Measurements from ENCODE around the gene ALDH18A1. TPM values are rescaled to one million over a fixed set of nuclear protein-coding genes. Genes with fewer than 3 reads are reported as not detected.
A peak's percentile ranks its signal among the peaks of the same experiment; 100 is the strongest.
"Not testable (repeated sequence)": the region's sequence is repeated elsewhere in the genome, so short reads cannot be mapped to it uniquely, and the experiment has no call there.

ALDH18A1 gene
- total RNA-seq, 1 experiment from 2014 or later, result 166 TPM

DNA sequence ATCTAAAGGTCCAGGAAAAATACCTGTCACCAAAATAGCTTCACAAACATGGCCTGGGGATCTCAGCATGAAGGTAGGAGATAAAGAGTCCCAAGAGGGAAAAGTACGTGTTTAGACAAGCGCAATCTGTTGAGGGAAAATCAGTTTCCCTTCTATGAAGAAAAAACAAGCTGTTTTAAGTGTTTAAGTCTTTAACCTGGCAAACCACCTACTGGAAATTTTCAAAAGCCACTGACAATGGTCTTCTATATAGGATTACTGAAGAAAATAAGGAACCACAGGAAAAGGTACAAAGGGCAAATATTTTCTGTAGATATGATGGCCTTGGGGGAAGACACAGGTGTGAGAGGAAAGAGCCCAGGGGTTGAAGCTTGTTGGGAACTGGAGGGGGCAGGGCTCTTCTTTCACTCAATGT, 21.2 kb downstream of the ALDH18A1 start:
- TF ChIP-seq, protein P1, sequence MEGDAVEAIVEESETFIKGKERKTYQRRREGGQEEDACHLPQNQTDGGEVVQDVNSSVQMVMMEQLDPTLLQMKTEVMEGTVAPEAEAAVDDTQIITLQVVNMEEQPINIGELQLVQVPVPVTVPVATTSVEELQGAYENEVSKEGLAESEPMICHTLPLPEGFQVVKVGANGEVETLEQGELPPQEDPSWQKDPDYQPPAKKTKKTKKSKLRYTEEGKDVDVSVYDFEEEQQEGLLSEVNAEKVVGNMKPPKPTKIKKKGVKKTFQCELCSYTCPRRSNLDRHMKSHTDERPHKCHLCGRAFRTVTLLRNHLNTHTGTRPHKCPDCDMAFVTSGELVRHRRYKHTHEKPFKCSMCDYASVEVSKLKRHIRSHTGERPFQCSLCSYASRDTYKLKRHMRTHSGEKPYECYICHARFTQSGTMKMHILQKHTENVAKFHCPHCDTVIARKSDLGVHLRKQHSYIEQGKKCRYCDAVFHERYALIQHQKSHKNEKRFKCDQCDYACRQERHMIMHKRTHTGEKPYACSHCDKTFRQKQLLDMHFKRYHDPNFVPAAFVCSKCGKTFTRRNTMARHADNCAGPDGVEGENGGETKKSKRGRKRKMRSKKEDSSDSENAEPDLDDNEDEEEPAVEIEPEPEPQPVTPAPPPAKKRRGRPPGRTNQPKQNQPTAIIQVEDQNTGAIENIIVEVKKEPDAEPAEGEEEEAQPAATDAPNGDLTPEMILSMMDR (IDR thresholded peaks at IDR 0.05; ENCODE audit: insufficient read depth in 1 of 2, low read depth in 1 of 2, low read length in 1 of 2, severe bottlenecking in 1 of 2, unreplicated experiment in 1 of 2), result no peak
- Histone ChIP-seq H3K4me3 (ENCODE audit: low read depth, low read length) (no peak overlapping the region), H3K4me1 (peaks cover 37% of the 10 kb centered on the region), H3K9me3 (no peaks in the 10 kb centered on the region), H3K36me3 (ENCODE audit: control insufficient read depth, insufficient read depth, low read length) (peaks cover 8% of the 10 kb centered on the region; the same call in 1 of the 2 replicates), H3K27me3 (replicated peaks; ENCODE audit: control insufficient read depth, insufficient read depth, low read length) (no peaks in the 10 kb centered on the region)
- ChIA-PET CTCF (interaction anchor here (0.7 to 2.5 kb wide), 2 partner anchors 32 to 59 kb away, joined by 3 to 22 read pairs; partner anchors contain the start of gene TCTN3), POLR2A (interaction anchor here (0.6 to 1.5 kb wide), 5 partner anchors 9 to 346 kb away, joined by 3 to 7 read pairs (median 4); partner anchors contain the start of genes ALDH18A1 and TCTN3)
- H3K4me1 Mint-ChIP-seq (ENCODE audit: low read depth, unreplicated experiment), result peaks cover 36% of the 10 kb centered on the region
- no peaks in the 10 kb centered on the region for H3K9me3 Mint-ChIP-seq (ENCODE audit: unreplicated experiment)
- no peaks in the 10 kb centered on the region for H3K27me3 Mint-ChIP-seq (ENCODE audit: insufficient read depth, unreplicated experiment)
- peak; percentile 63 to 72 for DNase-seq
- intact Hi-C loops (cut with micrococcal nuclease; ENCODE audit: unreplicated experiment), result loop anchor here (1.0 kb wide), 2 partner anchors 21 to 40 kb away; partner anchors contain the start of gene ALDH18A1
- H3K36me3 Mint-ChIP-seq (ENCODE audit: insufficient read depth, unreplicated experiment), result peaks cover 89% of the 10 kb centered on the region
- peak overlapping the region; percentile 40 for H3K4me3 Mint-ChIP-seq (ENCODE audit: unreplicated experiment)
- H3K27ac Mint-ChIP-seq (ENCODE audit: unreplicated experiment), result peak overlapping the region; percentile 63
- BruUV-seq (replicated peaks), result no TSS peak

DNA sequence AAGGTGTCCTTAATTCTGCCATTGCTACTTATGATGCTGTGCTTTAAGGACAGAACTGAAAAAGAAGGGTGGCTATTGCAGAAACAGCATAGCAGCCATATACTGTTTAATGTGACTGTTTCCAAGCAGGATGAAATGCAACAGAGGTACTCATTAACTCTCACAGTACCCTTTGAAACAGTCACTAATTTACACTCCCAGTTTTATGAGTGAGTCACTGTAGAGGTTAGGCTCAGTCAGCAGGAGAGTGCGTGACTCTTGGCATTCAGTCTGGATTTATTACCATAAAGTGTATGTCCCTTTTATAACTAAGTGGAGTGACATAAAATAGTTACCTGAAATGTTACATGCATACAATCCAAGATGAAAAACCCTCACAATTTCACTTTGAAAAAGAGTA, 27.7 kb downstream of the ALDH18A1 start:
- ChIA-PET CTCF (no interaction called here), POLR2A (no interaction called here)
- Histone ChIP-seq H3K4me1 (peaks cover 12% of the 10 kb centered on the region), H3K36me3 (ENCODE audit: control insufficient read depth, insufficient read depth, low read length) (peaks cover 8% of the 10 kb centered on the region; the same call in 1 of the 2 replicates), H3K9me3 (no peaks in the 10 kb centered on the region), H3K4me3 (ENCODE audit: low read depth, low read length) (no peak overlapping the region), H3K27me3 (replicated peaks; ENCODE audit: control insufficient read depth, insufficient read depth, low read length) (no peaks in the 10 kb centered on the region)
- Mint-ChIP-seq H3K36me3 (ENCODE audit: insufficient read depth, unreplicated experiment) (peaks cover 97% of the 10 kb centered on the region), H3K4me3 (ENCODE audit: unreplicated experiment) (no peak overlapping the region), H3K9me3 (ENCODE audit: unreplicated experiment) (no peaks in the 10 kb centered on the region), H3K4me1 (ENCODE audit: low read depth, unreplicated experiment) (peaks cover 10% of the 10 kb centered on the region), H3K27me3 (ENCODE audit: insufficient read depth, unreplicated experiment) (no peaks in the 10 kb centered on the region), H3K27ac (ENCODE audit: unreplicated experiment) (peak overlapping the region; percentile 40)
- TF ChIP-seq, protein P1 (IDR thresholded peaks at IDR 0.05; ENCODE audit: insufficient read depth in 1 of 2, low read depth in 1 of 2, low read length in 1 of 2, severe bottlenecking in 1 of 2, unreplicated experiment in 1 of 2), result no peak
- no TSS peak for BruUV-seq (replicated peaks)
- intact Hi-C loops (cut with micrococcal nuclease; ENCODE audit: unreplicated experiment), result no loop called here
- DNase-seq, result no peak

DNA sequence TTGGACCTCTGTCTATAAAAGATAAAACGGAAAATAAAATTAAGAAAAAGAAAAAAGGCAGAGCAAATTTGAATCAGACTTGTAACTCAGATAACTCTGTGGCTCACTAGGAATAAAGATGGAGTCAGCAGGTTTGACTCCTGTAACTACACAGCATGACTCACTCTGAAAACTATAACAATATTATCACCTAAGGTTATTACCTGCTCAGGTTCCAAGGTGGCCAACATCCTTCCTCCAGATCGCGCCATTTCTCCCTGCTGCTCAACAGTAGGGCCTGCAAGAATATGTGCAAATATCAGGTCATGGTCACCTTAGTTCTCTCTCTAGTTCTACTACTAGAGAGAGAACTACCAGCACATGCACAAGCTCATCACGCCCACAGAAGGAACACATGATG, 30.0 kb downstream of the ALDH18A1 start:
- no peaks in the 10 kb centered on the region for H3K9me3 ChIP-seq
- CTCF ChIA-PET, result interaction anchor here (1.0 kb wide), 1 partner anchor 102 kb away, joined by 3 read pairs; no protein-coding TSS in a partner anchor
- H3K4me1 ChIP-seq, result peaks cover 8% of the 10 kb centered on the region; the same call in 1 of the 2 replicates
- Mint-ChIP-seq H3K36me3 (ENCODE audit: insufficient read depth, unreplicated experiment) (peaks cover 94% of the 10 kb centered on the region), H3K4me3 (ENCODE audit: unreplicated experiment) (no peak overlapping the region), H3K27me3 (ENCODE audit: insufficient read depth, unreplicated experiment) (no peaks in the 10 kb centered on the region), H3K4me1 (ENCODE audit: low read depth, unreplicated experiment) (peaks cover 10% of the 10 kb centered on the region), H3K9me3 (ENCODE audit: unreplicated experiment) (no peaks in the 10 kb centered on the region), H3K27ac (ENCODE audit: unreplicated experiment) (no peak overlapping the region)
- POLR2A ChIA-PET, result no interaction called here
- no peak overlapping the region for H3K4me3 ChIP-seq (ENCODE audit: low read depth, low read length)
- TF ChIP-seq, protein P1 (IDR thresholded peaks at IDR 0.05; ENCODE audit: insufficient read depth in 1 of 2, low read depth in 1 of 2, low read length in 1 of 2, severe bottlenecking in 1 of 2, unreplicated experiment in 1 of 2), result no peak
- no peak for DNase-seq
- H3K36me3 ChIP-seq (ENCODE audit: control insufficient read depth, insufficient read depth, low read length), result peaks cover 6% of the 10 kb centered on the region; the same call in 1 of the 2 replicates
- intact Hi-C loops (cut with micrococcal nuclease; ENCODE audit: unreplicated experiment), result no loop called here
- H3K27me3 ChIP-seq (replicated peaks; ENCODE audit: control insufficient read depth, insufficient read depth, low read length), result no peaks in the 10 kb centered on the region
- BruUV-seq (replicated peaks), result no TSS peak

DNA sequence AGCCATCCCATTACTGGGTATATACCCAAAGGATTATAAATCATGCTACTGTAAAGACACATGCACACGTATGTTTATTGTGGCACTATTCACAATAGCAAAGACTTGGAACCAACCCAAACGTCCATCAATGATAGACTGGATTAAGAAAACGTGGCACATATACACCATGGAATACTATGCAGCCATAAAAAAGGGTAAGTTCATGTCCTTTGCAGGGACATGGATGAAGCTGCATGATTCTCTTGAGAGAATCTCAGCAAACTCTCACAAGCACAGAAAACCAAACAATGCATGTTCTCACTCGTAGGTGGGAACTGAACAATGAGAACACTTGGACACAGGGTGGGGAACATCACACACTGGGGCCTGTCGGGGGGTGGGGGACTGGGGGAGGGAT, 36.1 kb downstream of the ALDH18A1 start:
- H3K9me3 ChIP-seq; intact Hi-C loops (cut with micrococcal nuclease; ENCODE audit: unreplicated experiment); DNase-seq; H3K27ac Mint-ChIP-seq (ENCODE audit: unreplicated experiment); CTCF ChIA-PET; POLR2A ChIA-PET; BruUV-seq (replicated peaks); H3K9me3 Mint-ChIP-seq (ENCODE audit: unreplicated experiment); H3K36me3 ChIP-seq (ENCODE audit: control insufficient read depth, insufficient read depth, low read length); H3K4me3 Mint-ChIP-seq (ENCODE audit: unreplicated experiment); H3K27me3 Mint-ChIP-seq (ENCODE audit: insufficient read depth, unreplicated experiment); H3K4me1 Mint-ChIP-seq (ENCODE audit: low read depth, unreplicated experiment); H3K4me1 ChIP-seq; H3K27me3 ChIP-seq (replicated peaks; ENCODE audit: control insufficient read depth, insufficient read depth, low read length); H3K4me3 ChIP-seq (ENCODE audit: low read depth, low read length): not testable (repeated sequence)
- H3K36me3 Mint-ChIP-seq (ENCODE audit: insufficient read depth, unreplicated experiment), result peaks cover 97% of the 10 kb centered on the region
